Cardiac fibroblast (primary cell): ENCODE results near the gene CCDC85B.

ENCODE experiments used
- DNase-seq, 2 donors: peaks; one replicate each; pipeline versions ENCODE4 v3.0.0 to v3.0.0-alpha.2; 2010; ENCODE audit warnings: low read depth in 2 of 2
- H3K4me3 ChIP-seq, 2 donors: replicated peaks in 1 of 2; 1 replicate in 1 of 2; 2 replicates in 1 of 2; pipeline ENCODE4 v1.5.1; 2011; ENCODE audit warnings: low read depth in 2 of 2, low read length in 2 of 2, mild to moderate bottlenecking in 2 of 2, moderate library complexity in 1 of 2
- TF ChIP-seq, protein P1 (sequence below): IDR thresholded peaks from one replicate; pipeline ENCODE4 v1.5.1; 2011; ENCODE audit warnings: low read depth, mild to moderate bottlenecking, low read length, inconsistent platforms

CCDC85B gene

DNA sequence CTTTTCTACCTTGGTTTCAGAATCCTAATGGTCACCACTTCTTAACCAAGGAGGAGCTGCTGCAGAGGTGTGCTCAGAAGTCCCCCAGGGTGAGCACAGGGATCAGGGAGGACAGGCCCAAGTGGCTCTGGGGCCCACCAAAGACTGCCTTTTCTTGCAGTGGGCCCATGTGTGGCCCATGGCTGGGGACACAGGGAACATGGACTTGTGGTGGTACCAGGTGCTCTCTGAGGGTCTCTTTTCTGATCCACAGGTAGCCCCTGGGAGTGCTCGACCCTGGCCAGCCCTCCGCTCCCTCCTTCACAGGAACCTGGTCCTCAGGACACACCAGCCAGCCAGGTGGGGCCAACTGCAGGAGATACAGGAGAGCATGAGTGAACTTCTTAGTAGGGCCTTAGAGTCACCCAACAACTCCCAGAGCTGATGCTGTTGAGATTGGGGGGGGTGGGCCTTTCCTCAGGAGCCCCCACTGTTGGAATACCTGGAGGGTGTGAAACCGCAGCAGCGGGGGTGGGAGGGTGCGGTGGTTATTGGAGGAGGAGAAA, 28.2 kb upstream of the CCDC85B start:
- TF ChIP-seq, protein P1, sequence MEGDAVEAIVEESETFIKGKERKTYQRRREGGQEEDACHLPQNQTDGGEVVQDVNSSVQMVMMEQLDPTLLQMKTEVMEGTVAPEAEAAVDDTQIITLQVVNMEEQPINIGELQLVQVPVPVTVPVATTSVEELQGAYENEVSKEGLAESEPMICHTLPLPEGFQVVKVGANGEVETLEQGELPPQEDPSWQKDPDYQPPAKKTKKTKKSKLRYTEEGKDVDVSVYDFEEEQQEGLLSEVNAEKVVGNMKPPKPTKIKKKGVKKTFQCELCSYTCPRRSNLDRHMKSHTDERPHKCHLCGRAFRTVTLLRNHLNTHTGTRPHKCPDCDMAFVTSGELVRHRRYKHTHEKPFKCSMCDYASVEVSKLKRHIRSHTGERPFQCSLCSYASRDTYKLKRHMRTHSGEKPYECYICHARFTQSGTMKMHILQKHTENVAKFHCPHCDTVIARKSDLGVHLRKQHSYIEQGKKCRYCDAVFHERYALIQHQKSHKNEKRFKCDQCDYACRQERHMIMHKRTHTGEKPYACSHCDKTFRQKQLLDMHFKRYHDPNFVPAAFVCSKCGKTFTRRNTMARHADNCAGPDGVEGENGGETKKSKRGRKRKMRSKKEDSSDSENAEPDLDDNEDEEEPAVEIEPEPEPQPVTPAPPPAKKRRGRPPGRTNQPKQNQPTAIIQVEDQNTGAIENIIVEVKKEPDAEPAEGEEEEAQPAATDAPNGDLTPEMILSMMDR: no peak
- DNase-seq: no peak
- peak overlapping the region in 1 of 2 donors; percentile 1 for H3K4me3 ChIP-seq

- TF ChIP-seq, protein P1: no peak
- no peak overlapping the region for H3K4me3 ChIP-seq
- DNase-seq: no peak
These were observed 27.3 kb upstream of the CCDC85B start for GRCh38 chr11:65862941-65863888.

DNA sequence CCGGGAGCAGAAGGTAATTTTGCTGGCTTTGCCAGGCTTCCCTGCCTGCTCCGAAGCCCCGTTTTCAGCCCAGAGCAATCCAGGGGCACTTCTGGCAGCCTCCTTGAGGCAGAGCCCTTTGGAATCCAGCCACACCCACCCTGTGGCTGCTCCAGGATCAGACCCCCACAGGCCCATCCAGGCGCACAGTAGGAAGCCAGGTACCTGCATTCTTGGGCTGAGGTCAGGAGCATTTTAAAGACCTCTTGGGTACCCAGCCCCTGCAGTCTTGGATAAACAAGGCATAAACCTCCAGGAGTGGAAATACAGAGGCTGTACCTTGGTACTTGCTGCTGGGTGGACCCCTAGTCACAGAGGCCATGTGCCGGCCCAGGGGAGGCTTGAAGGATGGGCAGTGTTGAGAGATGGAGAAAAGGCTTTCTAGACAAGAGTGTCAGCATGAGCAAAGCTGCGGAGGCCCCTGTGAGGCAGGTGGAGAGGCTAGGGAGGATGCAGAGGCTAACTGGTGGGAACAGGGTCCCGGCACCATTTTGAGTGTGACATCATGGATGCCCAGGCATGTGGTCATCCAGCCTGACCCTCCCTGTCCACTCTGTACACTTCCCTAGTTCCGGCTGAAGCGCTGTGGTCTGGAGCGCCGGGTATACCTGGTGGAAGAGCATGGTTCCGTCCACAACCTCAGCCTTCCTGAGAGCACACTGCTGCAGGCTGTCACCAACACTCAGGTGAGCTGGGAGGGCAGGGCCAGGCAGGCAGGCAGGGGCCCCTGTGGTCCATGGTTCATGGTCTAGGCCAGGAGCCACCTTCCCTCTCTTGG, 26.4 kb upstream of the CCDC85B start:
- no peak overlapping the region for H3K4me3 ChIP-seq
- TF ChIP-seq, protein P1: no peak
- no peak for DNase-seq

DNA sequence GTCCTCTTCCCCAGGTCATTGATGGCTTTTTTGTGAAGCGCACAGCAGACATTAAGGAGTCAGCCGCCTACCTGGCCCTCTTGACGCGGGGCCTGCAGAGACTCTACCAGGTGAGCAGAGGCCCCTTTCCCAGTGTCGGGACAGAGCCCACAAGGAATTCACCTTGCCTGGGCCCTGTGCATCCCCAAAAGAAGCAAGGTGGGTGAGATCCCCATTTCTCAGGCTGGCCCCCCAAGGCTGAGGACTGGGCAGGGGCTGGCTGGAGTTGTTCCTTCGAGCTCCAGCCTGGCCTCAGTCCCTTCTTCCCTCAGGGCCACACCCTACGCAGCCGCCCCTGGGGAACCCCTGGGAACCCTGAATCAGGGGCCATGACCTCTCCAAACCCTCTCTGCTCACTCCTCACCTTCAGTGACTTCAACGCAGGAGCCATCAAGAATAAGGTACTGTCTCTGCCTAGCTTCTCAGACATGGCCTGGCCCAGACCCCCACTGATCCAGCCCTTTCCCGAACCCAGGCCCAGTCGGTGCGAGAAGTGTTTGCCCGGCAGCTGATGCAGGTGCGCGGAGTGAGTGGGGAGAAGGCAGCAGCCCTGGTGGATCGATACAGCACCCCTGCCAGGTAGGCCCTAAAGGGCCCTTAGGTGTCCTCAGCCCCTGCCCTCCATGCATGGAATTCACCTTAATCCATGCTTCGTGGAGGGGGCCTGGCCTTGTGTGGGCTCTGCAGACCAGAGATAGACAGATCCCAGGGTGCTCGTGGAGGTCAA, 25.6 kb upstream of the CCDC85B start:
- DNase-seq: no peak
- no peak overlapping the region for H3K4me3 ChIP-seq
- TF ChIP-seq, protein P1: no peak

- no peak overlapping the region for H3K4me3 ChIP-seq
- TF ChIP-seq, protein P1: no peak
- no peak for DNase-seq
These were observed 24.8 kb upstream of the CCDC85B start for GRCh38 chr11:65865550-65866172.
